ENCODE results near the gene CHMP2B.
A peak's percentile ranks its signal among the peaks of the same experiment; 100 is the strongest.
"Not testable (repeated sequence)": the region's sequence is repeated elsewhere in the genome, so short reads cannot be mapped to it uniquely, and the experiment has no call there.

Gene CHMP2B

DNA sequence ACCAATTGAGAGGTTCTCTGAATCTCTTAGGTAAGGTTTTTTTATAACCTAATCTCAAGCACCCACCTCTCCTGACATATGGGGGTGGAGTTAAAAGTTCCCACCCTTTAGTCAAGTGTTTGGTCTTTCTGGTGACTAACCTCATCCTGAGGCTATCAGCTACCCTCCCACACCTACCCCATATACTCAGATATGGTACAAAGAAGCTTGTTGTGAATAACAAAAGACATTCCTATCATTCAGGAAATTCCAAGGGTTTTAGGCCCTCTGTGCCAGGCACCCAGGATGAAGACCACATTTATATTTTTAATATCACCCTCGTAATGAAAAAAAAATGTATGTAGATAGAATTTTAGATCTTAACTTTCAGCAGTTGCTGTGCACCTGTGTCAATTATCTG lies 9.0 kb downstream of the CHMP2B start:
- no peak for DNase-seq

- DNase-seq = no peak
Observed at GRCh38 chr3:87246662-87247429, 19.7 kb downstream of the CHMP2B start.

GRCh38 chr3:87247430-87247773 lies 20.3 kb downstream of the CHMP2B start:
- DNase-seq = no peak

- DNase-seq = not testable (repeated sequence)
Observed at GRCh38 chr3:87248231-87248630, 21.1 kb downstream of the CHMP2B start.

DNA sequence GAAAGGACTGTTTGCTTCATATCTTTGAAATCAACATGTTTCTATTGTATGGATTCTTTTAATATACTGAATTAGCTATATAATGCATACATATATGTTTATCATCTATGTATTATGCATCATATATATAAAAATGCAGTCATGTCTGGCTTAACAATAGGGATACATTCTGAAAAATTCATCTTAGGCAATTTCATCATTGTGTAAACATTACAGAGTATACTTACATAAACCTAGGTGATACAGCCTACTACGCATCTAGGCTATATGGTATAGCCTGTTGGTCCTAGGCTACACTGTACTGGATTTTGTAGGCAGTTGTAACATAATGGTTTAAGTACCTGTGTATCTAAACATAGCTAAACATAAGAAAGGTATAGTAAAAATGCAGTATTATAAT lies 21.7 kb downstream of the CHMP2B start:
- DNase-seq = no peak

GRCh38 chr3:87250009-87250408 lies 22.9 kb downstream of the CHMP2B start:
- no peak for DNase-seq

GRCh38 chr3:87260270-87260669 lies 33.2 kb downstream of the CHMP2B start:
- peak; percentile 17 for DNase-seq

DNA sequence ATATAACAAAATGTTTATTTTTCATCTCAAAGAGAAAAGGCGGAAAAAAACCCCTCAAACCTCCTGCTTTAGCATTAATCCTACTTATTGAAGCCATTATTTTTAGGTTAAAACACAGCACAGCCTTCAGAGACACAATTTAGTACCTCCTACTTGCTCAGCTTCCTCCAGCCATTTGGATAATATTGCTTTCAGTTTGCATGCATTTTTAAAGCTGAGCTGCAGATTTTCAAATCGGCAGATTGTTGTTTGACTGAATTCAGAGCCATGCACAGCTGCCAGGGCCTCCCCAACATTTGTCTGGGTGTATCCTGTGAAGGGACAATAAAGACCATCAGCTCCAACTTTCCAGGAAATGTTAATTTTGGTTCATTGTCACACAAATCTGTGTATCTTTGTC lies 34.8 kb downstream of the CHMP2B start:
- DNase-seq = no peak

DNA sequence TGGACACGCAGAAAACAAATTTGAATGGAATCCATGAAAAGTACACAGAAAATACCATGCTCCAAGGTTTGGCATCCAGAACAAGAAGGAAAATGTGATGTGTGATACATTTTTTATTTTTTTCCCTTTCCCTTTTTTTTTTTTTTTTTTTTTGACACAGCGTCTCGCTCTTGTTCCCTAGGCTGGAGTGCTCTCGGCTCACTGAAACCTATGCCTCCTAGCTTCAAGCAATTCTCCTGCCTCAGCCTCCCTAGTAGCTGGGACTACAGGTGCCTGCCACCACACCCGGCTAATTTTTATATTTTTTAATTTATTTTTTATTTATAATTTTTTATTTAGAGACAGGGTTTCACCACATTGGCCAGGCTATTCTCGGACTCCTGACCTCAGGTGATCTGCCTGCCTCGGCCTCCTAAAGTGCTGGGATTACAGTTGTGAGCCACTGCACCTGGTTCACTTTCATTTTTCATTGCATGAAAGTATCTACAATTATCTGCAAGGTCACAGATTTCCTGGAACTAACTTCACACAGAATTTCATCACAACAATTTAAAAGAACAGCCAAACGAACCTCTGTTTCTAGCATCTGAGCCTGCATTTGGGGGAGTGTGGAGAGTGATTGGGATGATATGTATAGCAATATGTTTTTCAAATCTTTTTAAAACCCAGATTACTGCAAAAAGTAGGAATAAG lies 41.0 kb downstream of the CHMP2B start:
- DNase-seq = no peak

- no peak for DNase-seq
Observed at GRCh38 chr3:87268646-87269211, 41.6 kb downstream of the CHMP2B start.

- no peak for DNase-seq
Observed at GRCh38 chr3:87269723-87270122, 42.6 kb downstream of the CHMP2B start.

GRCh38 chr3:87270908-87271700 lies 44.0 kb downstream of the CHMP2B start:
- no peak for DNase-seq

DNA sequence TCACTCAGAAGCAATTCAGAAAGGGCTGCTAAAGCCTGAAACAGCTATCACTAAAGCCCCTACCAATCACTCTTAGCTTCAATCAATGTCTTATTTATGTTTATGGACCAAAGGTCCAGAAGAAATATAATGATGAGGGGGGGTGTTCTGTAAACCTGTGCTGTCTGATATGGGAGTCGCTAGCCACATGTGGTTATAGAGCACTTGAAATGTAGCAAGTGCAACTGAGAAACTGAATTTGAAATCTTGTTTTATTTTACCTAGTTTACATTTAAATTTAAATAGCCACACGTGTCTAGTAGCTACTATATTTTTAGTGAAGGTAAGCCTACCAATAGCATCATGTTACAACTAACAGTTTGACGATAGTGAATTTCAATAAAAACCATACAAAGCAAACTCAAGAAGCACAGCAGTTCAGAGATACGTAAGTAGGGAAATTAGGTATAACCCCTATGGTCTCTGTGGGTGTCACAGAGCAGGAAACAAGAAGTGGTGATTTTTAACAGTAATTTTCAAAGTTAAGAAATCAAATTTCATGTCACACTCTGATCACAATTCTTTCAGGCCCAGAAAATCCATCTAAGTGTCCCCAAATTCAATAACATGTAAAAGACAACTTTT lies 45.7 kb downstream of the CHMP2B start:
- no peak for DNase-seq

DNA sequence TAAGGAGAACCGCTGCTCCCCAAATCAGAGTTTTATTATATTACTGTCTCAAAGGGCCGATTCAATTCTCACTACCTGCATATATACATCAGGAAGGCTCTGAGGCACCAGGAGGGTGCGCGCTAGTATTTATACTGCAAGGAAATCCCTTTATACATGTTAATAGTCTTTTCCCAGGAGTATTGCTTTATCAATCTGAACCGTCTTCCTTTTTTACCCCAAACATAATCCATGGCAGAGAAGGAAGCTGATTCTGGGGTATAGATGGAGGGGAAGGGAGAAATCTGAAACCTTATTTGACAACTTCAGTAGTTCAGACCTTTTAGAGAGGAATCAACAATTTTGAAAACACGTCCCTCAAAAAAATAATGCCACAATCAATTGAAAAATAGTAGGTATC lies 49.4 kb downstream of the CHMP2B start, which contains the start of gene POU1F1:
TSS of gene POU1F1 (minus strand) at position 101 of the 400 bp plus-strand sequence. CDS start 122 bp downstream, outside the sequence.
- no peak for DNase-seq

DNA sequence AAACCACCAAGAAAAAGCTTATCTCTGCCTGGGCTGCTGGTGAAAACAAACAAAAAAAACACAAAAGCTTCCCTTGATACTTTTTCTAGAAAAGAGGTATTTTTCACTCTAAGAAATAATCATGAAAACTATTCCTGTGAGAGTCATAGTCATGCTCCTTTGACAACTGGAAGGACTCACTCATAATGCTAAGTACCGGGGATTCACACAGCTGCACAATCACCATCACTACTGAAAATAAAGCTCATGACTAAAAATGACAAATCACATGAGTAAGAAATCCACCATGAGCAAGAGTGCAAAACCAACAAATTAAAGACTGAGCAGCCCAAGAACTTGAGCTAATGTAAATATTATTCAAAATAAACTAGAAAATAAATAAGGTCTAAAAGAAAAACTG lies 59.9 kb downstream of the CHMP2B start:
- no peak for DNase-seq

GRCh38 chr3:87288446-87288845 lies 61.3 kb downstream of the CHMP2B start:
- DNase-seq = no peak

DNA sequence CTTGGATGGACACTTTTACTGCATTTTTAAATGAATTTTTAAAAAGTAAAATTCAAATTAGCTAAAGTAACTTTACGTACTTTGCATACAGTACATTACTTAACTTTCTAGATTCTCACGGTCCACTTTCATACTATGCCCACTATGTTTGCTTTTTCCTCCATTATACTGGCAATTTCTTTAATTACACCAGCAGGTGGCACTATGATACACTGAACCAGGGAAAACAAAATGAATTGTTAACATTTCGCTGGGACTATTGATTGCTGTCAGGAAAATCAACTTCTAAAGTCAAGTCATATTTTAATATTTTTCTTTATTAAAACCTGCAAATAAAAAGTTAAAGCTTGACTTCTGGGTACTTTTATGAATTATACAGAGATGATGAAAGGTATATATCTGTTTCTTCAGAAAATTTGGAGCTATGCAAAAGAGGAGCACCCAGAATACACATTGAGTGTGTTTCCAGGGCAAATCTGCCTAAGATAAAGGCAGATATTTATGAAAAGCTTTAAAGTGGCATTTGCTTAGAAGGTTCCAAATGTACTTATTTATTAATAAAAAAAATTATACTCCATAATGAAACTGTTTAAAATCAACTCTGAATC lies 71.1 kb downstream of the CHMP2B start:
- peak; percentile 31 for DNase-seq

DNA sequence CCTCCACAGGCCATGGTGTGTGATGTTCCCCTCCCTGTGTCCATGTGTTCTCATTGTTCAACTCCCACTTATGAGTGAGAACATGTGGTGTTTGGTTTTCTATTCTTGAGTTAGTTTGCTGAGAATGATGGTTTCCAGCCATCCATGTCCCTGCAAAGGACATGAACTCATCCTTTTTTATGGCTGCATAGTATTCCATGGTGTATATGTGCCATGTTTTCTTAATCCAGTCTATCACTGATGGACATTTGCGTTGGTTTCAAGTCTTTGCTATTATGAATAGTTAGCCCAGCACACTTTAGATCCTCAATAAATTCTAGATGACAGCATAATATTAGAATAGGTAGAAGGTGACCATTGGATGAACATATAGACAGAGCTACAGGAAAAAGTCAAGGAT lies 77.9 kb downstream of the CHMP2B start:
- DNase-seq = not testable (repeated sequence)

All from DMS153 (cell line).